ENCODE measurements around the gene PLG.
"Not testable (repeated sequence)": the region's sequence is repeated elsewhere in the genome, so short reads cannot be mapped to it uniquely, and the experiment has no call there.

GRCh38 chr6:160802049-160802448 lies 100.0 kb downstream of the PLG start:
- TF ChIP-seq CTCF (conservative IDR thresholded peaks at IDR 0.05; ENCODE audit: low read depth, low read length); POLR2A (IDR thresholded peaks at IDR 0.05; ENCODE audit: low read depth, low read length); CEBPB (IDR thresholded peaks at IDR 0.05; ENCODE audit: low read depth, low read length); SMC3 (IDR thresholded peaks at IDR 0.05; ENCODE audit: low read depth, low read length): not testable (repeated sequence)

All from IMR-90 (cell line).